DMS114 treated with DMSO at 0.1 percent for 48 hours (cell line): Measurements from ENCODE around the gene OR13F1.
"Not testable (repeated sequence)": the region's sequence is repeated elsewhere in the genome, so short reads cannot be mapped to it uniquely, and the experiment has no call there.

Source experiments
- DNase-seq: peaks from one replicate; lab custom pipeline; 2025; ENCODE audit not compliant: unreplicated experiment; lab: John Stamatoyannopoulos, UW

Gene OR13F1

GRCh38 chr9:104503963-104504362 is at the start of gene OR13F1:
Gene OR13F1, plus strand, starts transcription at chr9:104504263. Its CDS starts 0 bp downstream, at chr9:104504263.
- DNase-seq: no peak

- no peak for DNase-seq
Measured at GRCh38 chr9:104456831-104457230, 47.2 kb upstream of the OR13F1 start.

GRCh38 chr9:104463864-104464263 is 40.2 kb upstream of the OR13F1 start:
- DNase-seq: no peak

- no peak for DNase-seq
Measured at GRCh38 chr9:104468261-104468660, 35.8 kb upstream of the OR13F1 start.

- DNase-seq: no peak
Measured at GRCh38 chr9:104482921-104483570, 21.0 kb upstream of the OR13F1 start.

- no peak for DNase-seq
Measured at GRCh38 chr9:104485014-104485413, 19.0 kb upstream of the OR13F1 start.

GRCh38 chr9:104494808-104495207 is 9.3 kb upstream of the OR13F1 start:
- peak; percentile 39 for DNase-seq

- no peak for DNase-seq
Measured at GRCh38 chr9:104503440-104503839, 623 bp upstream of the OR13F1 start.

GRCh38 chr9:104506565-104506964 is 2.5 kb downstream of the OR13F1 start:
- DNase-seq: no peak

GRCh38 chr9:104514901-104515300 is 10.8 kb downstream of the OR13F1 start:
- no peak for DNase-seq

GRCh38 chr9:104520241-104520640 is 16.2 kb downstream of the OR13F1 start:
- DNase-seq: not testable (repeated sequence)

GRCh38 chr9:104527109-104527508 is 23.0 kb downstream of the OR13F1 start, which contains the start of gene OR13C4:
Gene OR13C4, minus strand, starts transcription at chr9:104527209. Its CDS starts 0 bp downstream, at chr9:104527209.
- DNase-seq: no peak

GRCh38 chr9:104536756-104537155 is 32.7 kb downstream of the OR13F1 start, which contains the start of gene OR13C3:
Gene OR13C3, minus strand, starts transcription at chr9:104536856. Its CDS starts 133 bp downstream, at chr9:104536723.
- DNase-seq: no peak

GRCh38 chr9:104539275-104539674 is 35.2 kb downstream of the OR13F1 start:
- no peak for DNase-seq

- no peak for DNase-seq
Measured at GRCh38 chr9:104544644-104545043, 40.6 kb downstream of the OR13F1 start.

GRCh38 chr9:104553261-104553660 is 49.2 kb downstream of the OR13F1 start:
- DNase-seq: no peak
